Measurements from ENCODE around the gene COX15.
"Not testable (repeated sequence)": the region's sequence is repeated elsewhere in the genome, so short reads cannot be mapped to it uniquely, and the experiment has no call there.

COX15 gene

GRCh38 chr10:99742254-99742653, 10.3 kb upstream of the COX15 start:
- no peak for TF ChIP-seq ZNF274 (IDR thresholded peaks at IDR 0.05; ENCODE audit: low read depth, low read length)
- TF ChIP-seq YY1 (IDR thresholded peaks at IDR 0.05; ENCODE audit: insufficient read depth, insufficient read length) = no peak
- TF ChIP-seq SUZ12 (IDR thresholded peaks at IDR 0.05; ENCODE audit: extremely low read depth, insufficient read depth, insufficient read length) = no peak
- no peak for DNase-seq (ENCODE audit: low read depth, low spot score)
- Histone ChIP-seq H3K9me3 (ENCODE audit: insufficient read depth, low read length) (peaks cover 18% of the 10 kb centered on the region), H3K4me1 (ENCODE audit: insufficient read depth, insufficient read length) (no peaks in the 10 kb centered on the region), H3K27me3 (ENCODE audit: insufficient read depth, insufficient read length) (no peaks in the 10 kb centered on the region), H3K9ac (ENCODE audit: insufficient read length, low read depth) (no peak overlapping the region), H3K36me3 (ENCODE audit: insufficient read depth, insufficient read length, low read length) (peaks cover 69% of the 10 kb centered on the region), H3K4me3 (ENCODE audit: insufficient read length, low read depth) (no peak overlapping the region)

GRCh38 chr10:99740933-99741559, 9.1 kb upstream of the COX15 start:
- Histone ChIP-seq H3K27me3 (ENCODE audit: insufficient read depth, insufficient read length) (no peaks in the 10 kb centered on the region), H3K36me3 (ENCODE audit: insufficient read depth, insufficient read length, low read length) (peaks cover 74% of the 10 kb centered on the region), H3K9me3 (ENCODE audit: insufficient read depth, low read length) (peaks cover 18% of the 10 kb centered on the region), H3K9ac (ENCODE audit: insufficient read length, low read depth) (no peak overlapping the region), H3K4me3 (ENCODE audit: insufficient read length, low read depth) (no peak overlapping the region), H3K4me1 (ENCODE audit: insufficient read depth, insufficient read length) (no peaks in the 10 kb centered on the region)
- TF ChIP-seq ZNF274 (IDR thresholded peaks at IDR 0.05; ENCODE audit: low read depth, low read length) (no peak), SUZ12 (IDR thresholded peaks at IDR 0.05; ENCODE audit: extremely low read depth, insufficient read depth, insufficient read length) (no peak), YY1 (IDR thresholded peaks at IDR 0.05; ENCODE audit: insufficient read depth, insufficient read length) (no peak)
- DNase-seq (ENCODE audit: low read depth, low spot score) = no peak

- Histone ChIP-seq H3K9ac (ENCODE audit: insufficient read length, low read depth) (no peak overlapping the region), H3K9me3 (ENCODE audit: insufficient read depth, low read length) (peaks cover 18% of the 10 kb centered on the region), H3K4me3 (ENCODE audit: insufficient read length, low read depth) (no peak overlapping the region), H3K36me3 (ENCODE audit: insufficient read depth, insufficient read length, low read length) (peaks cover 74% of the 10 kb centered on the region), H3K27me3 (ENCODE audit: insufficient read depth, insufficient read length) (no peaks in the 10 kb centered on the region), H3K4me1 (ENCODE audit: insufficient read depth, insufficient read length) (no peaks in the 10 kb centered on the region)
- no peak for DNase-seq (ENCODE audit: low read depth, low spot score)
- TF ChIP-seq ZNF274 (IDR thresholded peaks at IDR 0.05; ENCODE audit: low read depth, low read length) (no peak), YY1 (IDR thresholded peaks at IDR 0.05; ENCODE audit: insufficient read depth, insufficient read length) (no peak), SUZ12 (IDR thresholded peaks at IDR 0.05; ENCODE audit: extremely low read depth, insufficient read depth, insufficient read length) (no peak)
These were observed 8.3 kb upstream of the COX15 start for GRCh38 chr10:99740260-99740659.

- not testable (repeated sequence) for H3K27me3 ChIP-seq (ENCODE audit: insufficient read depth, insufficient read length)
These were observed 2.2 kb upstream of the COX15 start for GRCh38 chr10:99734111-99734510.

GRCh38 chr10:99733366-99733765, 1.4 kb upstream of the COX15 start:
- no peak for TF ChIP-seq ZNF274 (IDR thresholded peaks at IDR 0.05; ENCODE audit: low read depth, low read length)
- no peaks in the 10 kb centered on the region for H3K4me1 ChIP-seq (ENCODE audit: insufficient read depth, insufficient read length)
- no peaks in the 10 kb centered on the region for H3K9me3 ChIP-seq (ENCODE audit: insufficient read depth, low read length)
- peaks cover 38% of the 10 kb centered on the region for H3K36me3 ChIP-seq (ENCODE audit: insufficient read depth, insufficient read length, low read length)
- peak overlapping the region; percentile 21 for H3K9ac ChIP-seq (ENCODE audit: insufficient read length, low read depth)
- H3K27me3 ChIP-seq (ENCODE audit: insufficient read depth, insufficient read length) = no peaks in the 10 kb centered on the region
- no peak overlapping the region for H3K4me3 ChIP-seq (ENCODE audit: insufficient read length, low read depth)
- DNase-seq (ENCODE audit: low read depth, low spot score) = no peak

More at GRCh38 chr10:99734111-99734510, 2.2 kb upstream of the COX15 start:
- not testable (repeated sequence) for H3K4me3 ChIP-seq (ENCODE audit: insufficient read length, low read depth); H3K9me3 ChIP-seq (ENCODE audit: insufficient read depth, low read length); DNase-seq (ENCODE audit: low read depth, low spot score); H3K4me1 ChIP-seq (ENCODE audit: insufficient read depth, insufficient read length); H3K9ac ChIP-seq (ENCODE audit: insufficient read length, low read depth)
- peaks cover 34% of the 10 kb centered on the region for H3K36me3 ChIP-seq (ENCODE audit: insufficient read depth, insufficient read length, low read length)

GRCh38 chr10:99731306-99732032, 458 bp downstream of the COX15 start:
- TF ChIP-seq YY1 (IDR thresholded peaks at IDR 0.05; ENCODE audit: insufficient read depth, insufficient read length) (no peak), SUZ12 (IDR thresholded peaks at IDR 0.05; ENCODE audit: extremely low read depth, insufficient read depth, insufficient read length) (no peak), ZNF274 (IDR thresholded peaks at IDR 0.05; ENCODE audit: low read depth, low read length) (no peak)
- peak overlapping the region; percentile 90 for H3K9ac ChIP-seq (ENCODE audit: insufficient read length, low read depth)
- H3K9me3 ChIP-seq (ENCODE audit: insufficient read depth, low read length) = no peaks in the 10 kb centered on the region
- H3K4me1 ChIP-seq (ENCODE audit: insufficient read depth, insufficient read length) = no peaks in the 10 kb centered on the region
- H3K27me3 ChIP-seq (ENCODE audit: insufficient read depth, insufficient read length) = no peaks in the 10 kb centered on the region
- H3K4me3 ChIP-seq (ENCODE audit: insufficient read length, low read depth) = peak overlapping the region; percentile 78
- no peak for DNase-seq (ENCODE audit: low read depth, low spot score)
- H3K36me3 ChIP-seq (ENCODE audit: insufficient read depth, insufficient read length, low read length) = peaks cover 39% of the 10 kb centered on the region

- H3K27me3 ChIP-seq (ENCODE audit: insufficient read depth, insufficient read length) = no peaks in the 10 kb centered on the region
- no peak overlapping the region for H3K4me3 ChIP-seq (ENCODE audit: insufficient read length, low read depth)
- H3K36me3 ChIP-seq (ENCODE audit: insufficient read depth, insufficient read length, low read length) = peaks cover 46% of the 10 kb centered on the region
- TF ChIP-seq SUZ12 (IDR thresholded peaks at IDR 0.05; ENCODE audit: extremely low read depth, insufficient read depth, insufficient read length) (no peak), ZNF274 (IDR thresholded peaks at IDR 0.05; ENCODE audit: low read depth, low read length) (no peak)
- no peaks in the 10 kb centered on the region for H3K4me1 ChIP-seq (ENCODE audit: insufficient read depth, insufficient read length)
- no peak for DNase-seq (ENCODE audit: low read depth, low spot score)
- H3K9ac ChIP-seq (ENCODE audit: insufficient read length, low read depth) = no peak overlapping the region
- H3K9me3 ChIP-seq (ENCODE audit: insufficient read depth, low read length) = no peaks in the 10 kb centered on the region
These were observed 1.9 kb downstream of the COX15 start for GRCh38 chr10:99730026-99730425.
